HG03432 (cell line): ENCODE measurements around the gene KCNH1.
A peak's percentile ranks its signal among the peaks of the same experiment; 100 is the strongest.
"Not testable (repeated sequence)": the region's sequence is repeated elsewhere in the genome, so short reads cannot be mapped to it uniquely, and the experiment has no call there.

Experiments
- ATAC-seq: cut with Tn5 transposase; IDR thresholded peaks from one replicate; pipeline ENCODE4 v1.9.1; 2021; ENCODE audit warnings: mild to moderate bottlenecking, moderate library complexity; ENCODE audit not compliant: unreplicated experiment

KCNH1 gene

DNA sequence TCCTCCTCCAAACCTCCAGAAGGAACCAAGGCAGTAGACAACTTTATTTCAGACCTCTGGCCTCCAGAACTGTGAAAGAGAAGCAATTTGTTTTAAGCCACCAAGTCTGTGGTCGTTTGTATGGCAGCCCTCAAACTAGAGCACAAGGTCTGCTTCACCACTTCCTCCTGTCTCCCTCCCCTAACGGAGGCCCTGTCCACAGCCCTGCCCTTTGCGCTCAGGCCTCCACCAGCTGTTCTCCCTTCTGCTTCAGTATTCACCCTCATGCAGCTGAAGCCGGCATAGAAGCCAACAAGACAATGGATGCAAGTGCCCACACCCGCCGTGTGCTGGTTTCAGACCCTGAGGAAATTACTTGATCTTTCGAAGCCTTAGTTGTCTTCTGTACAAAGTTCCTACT lies 441.2 kb downstream of the KCNH1 start:
- peak; percentile 31 for ATAC-seq

DNA sequence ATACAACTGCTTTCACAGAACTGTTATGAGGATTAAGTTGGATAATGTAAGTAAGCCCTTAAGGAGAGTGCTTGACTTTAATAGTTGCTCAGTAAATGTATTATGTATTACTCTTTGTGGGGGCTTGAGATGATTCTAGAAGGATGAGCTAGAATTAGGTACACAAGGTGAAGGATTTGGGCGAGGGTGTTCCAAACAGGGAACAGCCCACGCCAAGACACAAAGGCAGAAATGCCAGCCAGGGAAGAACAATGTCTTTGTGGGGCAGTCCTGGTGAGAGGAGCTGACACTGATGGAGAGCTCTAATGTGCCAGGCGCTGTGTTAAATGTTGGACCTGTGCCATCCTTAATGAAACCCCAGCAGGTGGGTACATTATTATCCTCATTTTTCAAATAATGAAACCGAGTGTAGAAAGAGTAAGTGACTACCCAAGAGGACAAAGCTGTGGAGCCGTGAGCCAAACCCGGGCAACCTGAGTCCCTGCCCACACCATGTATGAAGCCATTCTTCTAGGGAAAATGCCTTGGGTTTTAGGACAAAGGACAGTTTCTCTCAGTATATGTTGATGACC lies 442.8 kb downstream of the KCNH1 start:
- ATAC-seq, result no peak

DNA sequence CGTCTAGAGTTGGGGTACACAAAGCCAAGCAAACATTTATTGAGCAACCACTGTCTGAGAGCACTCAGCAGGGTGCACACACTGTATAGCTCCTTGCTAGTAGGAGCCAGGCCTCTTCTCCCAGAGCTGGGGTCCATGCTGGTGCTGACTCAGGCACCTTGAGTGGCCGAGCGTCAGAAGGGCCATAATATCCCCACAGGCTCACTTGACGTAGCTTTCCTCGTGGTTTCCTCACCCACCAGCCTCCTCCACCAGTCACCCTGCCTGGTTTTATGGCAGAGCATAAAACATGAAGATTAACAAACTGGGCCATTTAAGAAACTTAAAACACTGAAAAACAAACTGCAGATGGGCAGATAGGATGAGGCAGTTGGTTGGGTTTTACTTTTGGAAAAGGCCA lies 443.7 kb downstream of the KCNH1 start:
- no peak for ATAC-seq

DNA sequence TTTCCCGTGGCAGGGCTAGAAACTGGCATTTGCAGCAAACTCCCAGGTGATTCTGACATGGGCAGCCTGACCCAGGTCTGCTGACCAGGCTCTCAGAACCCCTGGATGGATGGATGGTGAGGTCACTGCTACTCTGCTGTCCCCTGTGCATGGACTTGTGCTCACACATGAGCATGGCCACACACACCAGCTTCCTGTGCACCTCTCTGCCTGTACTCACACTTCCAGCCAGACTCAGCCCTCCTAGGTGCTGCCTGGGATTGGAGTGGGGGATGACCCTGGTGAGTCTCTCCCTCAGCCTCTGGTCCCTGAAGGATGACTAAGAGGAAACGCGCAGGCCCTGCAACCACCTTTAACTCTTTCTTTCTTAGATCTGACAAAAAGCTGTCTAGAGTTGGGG lies 444.1 kb downstream of the KCNH1 start:
- no peak for ATAC-seq

- ATAC-seq, result no peak
Observed at GRCh38 chr1:210688512-210689234, 445.3 kb downstream of the KCNH1 start.

GRCh38 chr1:210687582-210688279 lies 446.2 kb downstream of the KCNH1 start:
- no peak for ATAC-seq

DNA sequence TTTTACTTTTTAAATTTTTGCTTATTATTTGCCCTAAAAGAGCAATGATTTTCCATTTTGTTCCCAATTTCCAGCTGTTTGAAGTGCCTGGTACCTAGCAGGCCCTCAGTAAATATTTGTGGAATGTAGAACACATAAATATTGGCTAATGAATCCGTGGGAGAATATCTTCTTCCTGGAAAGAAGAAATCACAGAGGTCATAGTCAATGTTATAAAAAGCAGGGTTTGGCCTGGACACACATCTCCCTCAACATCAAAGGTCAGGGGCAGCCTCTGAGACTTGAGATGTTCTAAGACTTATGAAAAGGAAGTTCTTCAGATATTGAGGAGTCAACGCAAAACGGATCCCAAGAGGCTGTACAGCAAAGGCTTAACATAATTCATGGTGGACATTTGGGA lies 447.1 kb downstream of the KCNH1 start:
- ATAC-seq, result no peak

GRCh38 chr1:210685295-210685650 lies 448.7 kb downstream of the KCNH1 start:
- no peak for ATAC-seq

DNA sequence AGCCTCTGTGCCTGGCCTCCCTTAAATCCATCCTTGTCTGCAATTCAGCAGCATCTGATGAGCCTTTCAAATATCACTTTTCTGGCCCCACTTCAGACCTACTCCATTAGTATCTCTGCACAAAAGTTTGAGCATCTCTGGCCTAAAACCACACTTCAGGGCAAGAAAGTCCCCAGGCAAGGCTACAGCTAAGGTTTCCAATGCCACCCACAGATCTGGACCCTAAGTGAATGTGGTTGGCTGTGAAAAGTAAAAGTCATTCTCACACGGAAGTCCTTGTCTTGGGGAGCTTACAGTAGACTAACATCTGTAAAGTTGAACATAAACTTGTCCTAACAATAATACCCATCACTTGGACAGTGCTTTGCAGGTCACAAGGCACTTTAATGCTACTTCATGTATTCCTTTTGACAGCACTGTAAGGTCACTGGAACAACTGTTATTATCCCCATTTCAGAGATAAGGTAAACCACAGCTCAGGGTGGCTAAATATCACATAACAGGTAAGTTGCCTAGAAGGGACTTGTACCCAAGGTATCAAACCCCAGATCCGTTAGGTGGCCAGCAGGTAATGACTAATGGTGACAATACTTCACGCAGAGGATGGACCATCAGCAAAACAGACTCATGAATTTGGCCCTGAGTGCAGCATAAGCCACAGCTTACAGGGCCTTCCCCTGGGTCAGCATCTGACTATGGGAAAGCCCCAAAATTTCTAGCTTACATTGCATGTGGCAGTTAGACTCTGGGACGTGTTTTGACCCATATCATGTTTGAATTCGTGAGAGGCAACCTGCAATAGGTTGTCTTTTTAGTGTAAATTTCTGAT lies 449.3 kb downstream of the KCNH1 start:
- peak; percentile 93 for ATAC-seq

- no peak for ATAC-seq
Observed at GRCh38 chr1:210683403-210684047, 450.4 kb downstream of the KCNH1 start.

- ATAC-seq, result no peak
Observed at GRCh38 chr1:210681158-210681557, 452.8 kb downstream of the KCNH1 start.

DNA sequence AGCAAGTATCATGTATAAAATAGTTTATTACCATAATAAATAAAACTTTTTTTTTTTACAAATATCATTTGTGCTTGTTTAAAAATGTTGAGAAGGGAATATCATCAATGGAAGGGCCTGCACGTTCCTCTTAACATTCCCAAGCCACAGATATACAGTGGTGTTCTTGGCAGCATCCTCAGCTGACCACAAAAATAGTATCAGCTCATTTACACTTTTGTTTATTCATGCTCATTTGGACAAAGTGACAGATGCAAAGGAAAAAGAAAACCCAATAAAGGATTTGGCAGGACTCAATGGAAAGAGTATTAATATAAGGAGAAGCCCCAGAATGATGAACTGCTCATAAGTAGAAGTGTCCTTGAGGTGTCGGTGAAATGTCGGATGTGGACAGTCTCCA lies 455.6 kb downstream of the KCNH1 start:
- ATAC-seq, result no peak

- peak; percentile 88 for ATAC-seq
Observed at GRCh38 chr1:210677533-210677932, 456.4 kb downstream of the KCNH1 start.

- ATAC-seq, result no peak
Observed at GRCh38 chr1:210676539-210676938, 457.4 kb downstream of the KCNH1 start.

- ATAC-seq, result no peak
Observed at GRCh38 chr1:210674151-210674550, 459.8 kb downstream of the KCNH1 start.

- no peak for ATAC-seq
Observed at GRCh38 chr1:210669951-210670350, 464.0 kb downstream of the KCNH1 start.

GRCh38 chr1:210663730-210664573 lies 470.0 kb downstream of the KCNH1 start:
- ATAC-seq, result no peak

GRCh38 chr1:210662291-210663050 lies 471.5 kb downstream of the KCNH1 start:
- ATAC-seq, result no peak

DNA sequence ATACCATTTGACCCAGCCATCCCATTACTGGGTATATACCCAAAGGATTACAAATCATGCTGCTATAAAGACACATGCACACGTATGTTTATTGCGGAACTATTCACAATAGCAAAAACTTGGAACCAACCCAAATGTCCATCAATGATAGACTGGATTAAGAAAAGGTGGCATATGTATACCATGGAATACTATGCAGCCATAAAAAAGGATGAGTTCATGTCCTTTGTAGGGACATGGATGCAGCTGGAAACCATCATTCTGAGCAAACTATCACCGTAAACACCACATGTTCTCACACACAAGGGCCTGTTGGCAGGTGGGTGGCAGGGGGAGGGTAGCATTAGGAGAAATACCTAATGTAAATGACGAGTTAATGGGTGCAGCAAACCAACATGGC lies 472.4 kb downstream of the KCNH1 start:
- not testable (repeated sequence) for ATAC-seq
